Stimulated activated CD4-positive, alpha-beta T cell treated with anti-CD3 and anti-CD28 coated beads, Interleukin-1b, Interleukin-23, amount 100 ng/mL, for 4 hours (primary cell): ENCODE measurements around the gene CTDSPL.

Experiments used
- DNase-seq, 2 donors: peaks; one replicate each; pipeline ENCODE4 v3.0.0-alpha.2; 2020; ENCODE audit warnings: low read depth in 2 of 2

Gene CTDSPL

DNA sequence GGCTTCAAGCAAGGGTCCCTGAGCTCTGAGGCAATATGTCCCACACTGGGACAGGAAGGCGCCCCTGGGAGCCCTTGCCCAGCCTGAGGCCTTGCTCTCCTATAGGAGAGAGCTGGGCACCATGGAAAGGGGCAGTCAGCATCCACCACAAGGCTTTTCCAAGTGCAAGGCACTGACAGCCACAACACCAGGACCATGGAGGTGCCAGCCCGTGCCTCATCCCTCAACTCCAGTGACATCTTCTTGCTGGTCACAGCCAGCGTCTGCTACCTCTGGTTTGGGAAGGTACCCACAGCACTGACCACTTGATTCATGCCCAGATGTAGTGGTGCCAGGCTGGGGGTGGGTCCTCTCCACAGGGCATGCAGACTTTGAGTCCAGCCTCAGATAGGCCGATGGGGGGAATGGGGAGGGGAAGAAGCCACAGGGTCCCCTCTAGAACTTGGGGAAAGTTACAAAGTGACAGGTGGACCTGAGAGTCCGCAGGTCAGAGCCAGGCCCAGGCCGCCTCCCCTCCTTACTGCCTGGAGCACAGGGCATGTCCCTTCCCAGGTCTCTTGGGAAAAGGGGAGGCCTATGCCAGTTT, 140.7 kb downstream of the CTDSPL start:
- DNase-seq = no peak

DNA sequence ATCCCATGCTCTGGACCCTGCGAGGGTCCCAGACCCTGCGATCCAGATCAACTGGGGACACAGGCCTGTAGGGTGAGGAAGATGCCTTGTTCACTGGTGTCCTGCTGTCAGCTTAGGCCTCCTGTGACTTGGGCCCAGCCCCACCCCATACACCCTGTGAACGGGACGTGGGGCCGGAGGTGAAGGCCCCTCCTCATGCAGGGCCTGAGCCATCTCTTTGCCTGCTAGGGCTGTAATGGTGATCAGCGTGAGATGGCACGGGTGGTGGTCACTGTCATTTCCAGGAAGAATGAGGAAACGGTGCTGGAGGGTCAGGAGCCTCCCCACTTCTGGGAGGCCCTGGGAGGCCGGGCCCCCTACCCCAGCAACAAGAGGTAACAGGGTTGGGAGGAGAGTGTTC, 141.3 kb downstream of the CTDSPL start:
- no peak for DNase-seq

DNA sequence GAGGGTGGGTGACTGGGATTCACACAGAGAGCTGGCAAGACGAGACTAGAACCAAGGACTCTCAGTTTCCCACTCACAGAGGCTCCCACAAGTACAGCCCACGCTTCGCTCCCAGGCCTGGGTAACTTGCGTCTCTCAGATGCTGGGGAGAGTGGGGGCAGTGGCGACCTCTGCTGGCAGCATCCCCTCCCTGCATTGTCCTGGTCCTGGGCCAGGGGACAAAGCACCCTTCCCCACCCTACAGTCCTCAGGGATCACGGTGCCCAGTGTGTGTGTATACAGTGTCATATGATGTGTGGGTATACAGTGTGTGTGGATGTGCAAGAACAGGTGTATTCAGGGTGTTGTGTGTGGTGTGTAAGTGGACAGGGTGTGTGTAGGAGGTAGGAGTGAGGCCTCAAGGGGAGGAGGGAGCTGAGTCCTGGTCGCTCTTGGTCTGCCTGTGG, 141.7 kb downstream of the CTDSPL start:
- peak; percentile 50 to 54 for DNase-seq

DNA sequence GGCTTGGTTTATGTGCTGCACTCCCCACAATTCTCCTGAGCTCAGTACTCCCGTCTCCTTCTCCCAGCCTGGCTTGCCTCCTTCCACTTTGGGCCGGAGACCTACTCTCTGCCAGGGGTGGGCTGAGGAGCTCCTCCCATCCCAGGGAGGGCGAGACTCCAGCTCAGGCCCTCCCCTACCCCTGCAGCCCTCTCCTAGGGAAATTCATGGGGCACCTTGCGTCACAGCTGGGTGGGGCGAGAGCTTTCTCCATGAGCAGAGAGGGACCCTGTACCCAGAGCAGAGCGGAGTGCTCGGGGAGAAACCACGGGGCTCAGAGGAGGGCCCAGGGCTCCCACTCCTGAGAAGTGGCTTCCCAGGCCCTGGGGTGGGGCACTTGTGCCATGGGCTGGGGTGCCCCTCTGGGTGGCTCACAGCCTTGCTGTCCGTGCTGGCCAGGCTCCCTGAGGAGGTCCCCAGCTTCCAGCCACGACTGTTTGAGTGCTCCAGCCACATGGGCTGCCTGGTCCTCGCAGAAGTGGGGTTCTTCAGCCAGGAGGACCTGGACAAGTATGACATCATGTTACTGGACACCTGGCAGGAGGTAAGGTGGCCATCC, 142.2 kb downstream of the CTDSPL start:
- no peak for DNase-seq

DNA sequence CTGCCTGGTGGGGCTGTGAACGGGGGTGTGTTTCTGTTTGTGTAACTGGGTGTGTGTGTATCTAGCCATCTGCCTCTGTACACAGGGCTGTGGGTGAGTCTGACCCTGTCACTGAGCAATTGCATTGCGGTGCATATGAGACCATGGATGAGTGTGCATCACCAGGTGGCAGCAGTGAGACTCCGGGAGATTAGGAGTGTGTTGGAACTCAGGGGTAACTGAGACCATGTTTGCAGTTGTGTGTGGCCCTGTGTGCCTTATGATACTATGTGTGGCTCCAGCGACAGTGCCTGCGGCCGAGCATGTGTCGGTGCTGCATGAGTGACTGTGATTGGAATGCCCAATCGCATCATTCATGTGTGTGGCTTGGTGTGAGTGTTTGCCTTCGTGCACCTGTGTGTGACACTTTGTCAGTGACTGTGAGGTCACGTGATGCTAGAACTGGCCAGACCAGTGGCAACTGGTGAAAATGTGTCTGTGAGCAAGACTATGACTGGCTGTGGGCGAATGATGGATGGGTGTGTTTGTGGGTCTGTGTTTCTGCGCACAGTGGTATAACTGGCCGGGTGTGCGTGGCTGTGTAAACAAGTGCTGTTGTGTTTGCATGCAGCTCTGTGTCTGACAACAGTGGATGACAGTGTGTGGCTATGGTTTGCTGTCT, 142.9 kb downstream of the CTDSPL start:
- DNase-seq = peak; percentile 41 to 50

DNA sequence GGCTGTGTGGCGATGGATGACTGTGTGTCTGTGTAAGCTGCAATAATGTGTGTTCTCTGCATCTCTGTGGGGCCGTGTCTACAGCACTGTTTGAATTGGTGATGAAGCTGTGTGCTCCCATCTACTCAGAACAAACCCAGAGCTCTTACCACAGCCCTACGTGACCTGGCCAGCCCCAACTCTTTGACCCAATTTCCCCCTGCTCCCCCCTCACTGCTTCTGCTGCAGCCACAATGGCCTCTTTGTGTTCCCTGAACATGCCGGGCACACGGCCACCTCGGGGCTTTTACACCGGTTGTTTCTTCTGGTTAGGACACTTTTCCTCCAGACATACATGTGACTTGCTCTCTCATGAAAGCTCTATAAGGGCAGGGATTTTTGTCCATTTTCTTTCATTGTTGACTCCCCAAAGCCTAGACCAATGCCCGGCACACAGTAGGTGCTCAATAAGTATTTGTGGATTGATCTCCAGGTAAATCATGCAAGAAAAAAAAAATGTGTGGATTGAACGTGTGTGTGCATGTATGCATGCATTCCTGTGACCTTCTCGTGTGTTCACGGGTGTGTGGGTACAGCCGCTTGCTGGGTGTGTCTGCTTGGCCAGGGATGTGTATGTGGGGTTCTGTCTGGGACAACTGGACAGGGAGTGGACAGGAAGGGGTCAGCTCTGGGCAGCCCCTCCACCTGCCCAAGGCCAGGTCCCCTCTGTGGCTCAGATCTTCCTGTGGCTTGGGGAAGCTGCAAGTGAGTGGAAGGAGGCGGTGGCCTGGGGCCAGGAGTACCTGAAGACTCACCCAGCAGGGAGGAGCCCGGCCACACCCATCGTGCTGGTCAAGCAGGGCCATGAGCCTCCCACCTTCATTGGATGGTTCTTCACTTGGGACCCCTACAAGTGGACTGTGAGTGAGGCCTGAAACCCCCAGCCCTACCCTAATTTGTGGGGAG, 143.7 kb downstream of the CTDSPL start:
- DNase-seq = no peak

DNA sequence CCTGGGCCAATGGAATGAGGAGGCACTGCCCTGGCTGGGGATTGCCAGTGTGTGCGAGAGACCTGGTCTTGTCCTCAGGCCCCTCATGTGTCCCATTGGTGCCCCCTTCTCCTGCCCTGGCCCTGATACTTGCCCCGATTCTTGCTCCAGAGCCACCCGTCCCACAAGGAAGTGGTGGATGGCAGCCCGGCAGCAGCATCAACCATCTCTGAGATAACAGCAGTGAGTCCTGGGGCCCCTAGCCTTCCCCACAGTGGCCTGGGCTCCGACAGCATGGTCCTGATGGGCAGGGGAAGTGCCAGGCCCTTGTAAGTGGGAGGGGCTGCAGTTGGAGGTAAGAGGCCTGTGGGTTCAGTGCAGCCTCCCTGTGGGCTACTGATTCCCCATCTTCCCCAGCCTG, 144.4 kb downstream of the CTDSPL start:
- no peak for DNase-seq

DNA sequence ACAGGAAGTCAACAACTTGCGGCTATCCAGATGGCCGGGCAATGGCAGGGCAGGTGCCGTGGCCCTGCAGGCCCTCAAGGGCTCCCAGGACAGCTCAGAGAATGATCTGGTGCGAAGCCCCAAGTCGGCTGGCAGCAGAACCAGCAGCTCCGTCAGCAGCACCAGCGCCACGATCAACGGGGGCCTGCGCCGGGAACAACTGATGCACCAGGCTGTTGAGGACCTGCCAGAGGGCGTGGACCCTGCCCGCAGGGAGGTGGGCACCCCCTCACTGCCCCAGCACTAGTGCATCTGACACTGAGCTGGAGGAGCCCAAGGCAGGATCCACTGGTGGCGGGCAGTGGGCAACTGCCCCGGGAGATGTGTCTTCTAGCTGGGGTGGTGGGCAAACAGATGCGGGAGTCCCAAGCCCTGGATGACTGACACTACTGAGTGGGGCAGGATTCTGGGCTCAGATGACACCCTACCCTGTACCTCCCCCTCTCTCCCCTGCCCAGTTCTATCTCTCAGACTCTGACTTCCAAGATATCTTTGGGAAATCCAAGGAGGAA, 144.8 kb downstream of the CTDSPL start:
- DNase-seq = no peak

DNA sequence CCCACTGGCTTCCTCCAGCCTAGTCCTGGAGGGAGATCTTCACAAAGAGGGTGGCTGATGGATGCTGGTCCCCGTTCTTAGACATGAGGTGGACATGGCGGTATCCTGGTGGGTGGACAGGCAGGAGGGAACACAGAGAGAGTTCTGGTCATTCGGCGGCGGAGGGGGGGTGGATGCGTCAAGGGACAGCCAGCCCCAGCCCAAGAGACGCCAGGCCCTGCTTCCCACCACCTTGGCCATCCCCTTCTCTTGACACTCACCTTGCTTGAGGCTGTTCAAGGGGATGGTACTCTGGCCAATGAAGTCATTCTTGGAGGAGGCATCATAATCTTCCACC, 146.0 kb downstream of the CTDSPL start:
- no peak for DNase-seq

DNA sequence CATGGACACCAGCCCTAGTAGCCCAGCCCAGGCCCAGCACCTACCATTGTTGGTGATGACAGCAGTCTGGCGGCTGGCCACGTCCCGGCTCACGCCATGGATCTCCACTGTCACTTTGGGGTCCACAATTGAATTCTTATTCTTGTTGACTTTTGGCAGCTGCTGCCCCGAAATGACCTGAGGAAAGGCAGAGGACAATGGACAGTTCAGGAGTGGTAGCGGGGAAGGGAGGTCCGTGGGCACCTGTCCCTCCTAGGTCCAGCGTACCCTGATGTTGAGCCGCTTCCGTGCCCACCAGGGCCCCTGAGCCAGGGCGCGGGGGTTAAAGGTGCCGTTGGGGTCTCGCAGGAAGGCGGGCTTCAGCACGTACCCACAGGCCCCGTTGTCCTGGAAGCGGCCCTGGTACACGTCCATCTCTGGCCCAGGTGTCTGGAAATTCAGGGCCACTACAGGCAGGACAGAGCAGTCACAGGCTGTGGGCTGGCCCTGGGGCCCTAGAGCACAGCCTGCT, 146.6 kb downstream of the CTDSPL start:
- DNase-seq = no peak

DNA sequence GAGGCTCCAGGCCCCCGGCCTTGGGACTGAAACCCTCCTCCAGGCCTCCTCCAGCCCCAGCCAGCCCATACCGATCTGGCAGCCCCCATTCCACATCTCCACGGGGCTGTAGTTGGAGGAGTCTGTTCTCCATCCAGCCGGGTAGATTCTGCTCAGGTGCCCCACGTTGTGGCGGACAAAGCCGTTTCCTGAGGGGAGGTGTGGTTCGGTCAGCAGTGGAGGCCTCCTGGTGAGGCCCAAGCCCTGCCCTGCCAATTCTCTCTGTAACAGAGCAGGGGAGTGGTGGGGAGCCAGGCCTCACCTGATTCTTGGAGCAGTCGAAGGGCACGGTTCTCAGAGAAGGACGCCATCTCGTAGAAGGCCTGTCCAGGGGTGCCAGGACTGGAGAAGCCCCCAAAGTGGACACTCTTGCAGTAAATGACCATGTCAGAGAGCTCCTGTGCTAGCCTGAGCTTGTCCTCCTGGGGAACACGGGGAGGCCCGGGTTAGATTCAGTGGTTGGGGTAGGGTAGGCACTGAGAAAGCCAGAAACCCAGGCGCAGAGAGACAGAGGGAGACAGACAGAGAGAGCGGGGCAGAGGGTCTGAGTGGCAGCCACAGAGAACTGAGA, 147.4 kb downstream of the CTDSPL start:
- DNase-seq = no peak

DNA sequence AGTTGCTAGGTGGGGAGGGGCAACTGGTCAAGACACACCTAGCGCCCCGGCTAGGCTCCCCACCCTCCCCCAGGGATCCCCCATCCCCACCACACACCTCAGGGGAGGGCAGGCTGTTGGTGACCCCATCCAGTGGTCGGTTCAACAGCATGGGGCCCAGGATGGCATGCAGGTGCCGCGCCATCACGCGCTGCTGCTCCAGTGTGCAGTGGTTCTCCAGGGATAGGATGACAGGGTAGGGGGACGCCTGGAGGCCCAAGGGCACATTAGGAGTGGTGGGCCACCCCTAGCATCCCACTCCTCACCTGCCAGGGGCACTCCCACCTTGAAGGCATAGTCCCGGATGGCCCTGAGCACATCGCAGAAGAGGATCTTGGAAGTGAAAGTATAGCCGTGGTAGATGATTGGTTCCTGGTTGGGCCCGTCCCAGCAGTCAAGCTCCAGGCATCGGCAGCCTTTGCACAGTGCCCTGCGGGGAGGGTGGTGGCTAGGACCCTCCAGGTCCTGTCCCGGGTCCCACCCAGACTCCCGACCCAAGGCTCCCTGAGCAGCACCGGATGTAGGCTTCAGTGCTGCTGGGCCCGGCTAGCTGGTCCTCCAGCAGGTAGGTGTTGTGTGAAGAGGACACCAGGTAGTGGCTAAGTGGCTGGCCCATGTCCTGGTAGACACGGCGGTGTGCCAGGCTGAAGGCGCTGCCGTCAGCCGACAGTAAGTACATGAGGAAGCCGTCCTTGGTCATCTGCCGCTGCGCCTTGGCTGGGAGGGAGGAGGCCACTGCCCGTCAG, 148.3 kb downstream of the CTDSPL start:
- no peak for DNase-seq

DNA sequence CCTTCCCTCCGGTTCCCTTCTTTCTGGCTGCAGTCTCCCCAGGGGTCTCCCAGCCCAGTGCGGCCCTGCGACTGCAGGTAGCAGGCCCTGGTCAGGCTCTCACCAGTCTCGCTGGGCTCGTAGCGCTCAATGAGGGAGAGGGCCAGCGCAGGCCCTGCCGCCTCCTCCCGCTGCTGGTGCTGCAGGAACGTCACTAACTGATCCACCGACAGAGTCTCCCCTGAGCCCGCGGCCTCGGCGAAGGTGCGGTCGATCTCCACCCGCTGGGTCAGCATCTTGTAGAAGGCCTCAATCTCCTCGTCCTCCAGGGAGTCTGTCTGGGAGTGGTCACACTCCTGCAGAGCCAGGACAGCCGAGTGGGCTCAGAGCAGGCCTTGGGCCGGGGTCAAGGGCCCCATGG, 149.4 kb downstream of the CTDSPL start:
- DNase-seq = no peak

DNA sequence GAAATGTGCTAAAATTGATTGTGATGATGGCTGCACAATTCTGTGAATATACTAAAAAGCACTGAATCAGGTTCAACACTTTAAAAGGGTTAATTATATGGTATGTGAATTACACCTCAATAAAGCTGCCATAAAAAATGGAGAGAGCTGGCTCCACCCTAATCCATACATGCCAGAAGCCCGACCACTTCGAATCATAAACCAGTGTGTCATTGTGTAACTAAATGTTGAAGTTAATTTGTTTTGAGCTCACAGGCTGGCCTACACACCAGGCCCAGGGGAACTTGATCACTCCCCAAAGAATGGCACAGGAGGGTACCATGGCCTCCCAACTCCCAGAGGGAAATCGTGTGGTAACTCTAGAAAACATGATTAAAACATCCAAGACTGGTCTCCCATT, 153.8 kb downstream of the CTDSPL start:
- no peak for DNase-seq

DNA sequence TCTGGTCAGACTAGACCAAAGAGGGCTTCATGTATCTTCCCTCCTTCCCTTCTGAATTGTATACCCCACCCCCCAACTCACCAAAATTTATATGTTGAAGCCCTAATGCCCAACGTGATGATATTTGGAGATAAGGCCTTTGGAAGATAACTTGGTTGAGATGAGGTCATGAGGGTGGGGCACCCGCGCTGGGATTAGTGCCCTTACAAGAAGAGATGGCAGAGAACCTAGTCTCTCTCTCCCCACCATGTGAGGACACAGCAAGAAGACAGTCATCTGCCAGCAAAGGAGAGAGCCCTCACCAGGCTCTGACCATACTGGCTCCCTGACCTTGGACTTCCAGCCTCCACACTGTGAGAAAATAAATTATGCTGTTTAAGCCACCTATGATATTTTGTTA, 154.3 kb downstream of the CTDSPL start:
- DNase-seq = no peak

DNA sequence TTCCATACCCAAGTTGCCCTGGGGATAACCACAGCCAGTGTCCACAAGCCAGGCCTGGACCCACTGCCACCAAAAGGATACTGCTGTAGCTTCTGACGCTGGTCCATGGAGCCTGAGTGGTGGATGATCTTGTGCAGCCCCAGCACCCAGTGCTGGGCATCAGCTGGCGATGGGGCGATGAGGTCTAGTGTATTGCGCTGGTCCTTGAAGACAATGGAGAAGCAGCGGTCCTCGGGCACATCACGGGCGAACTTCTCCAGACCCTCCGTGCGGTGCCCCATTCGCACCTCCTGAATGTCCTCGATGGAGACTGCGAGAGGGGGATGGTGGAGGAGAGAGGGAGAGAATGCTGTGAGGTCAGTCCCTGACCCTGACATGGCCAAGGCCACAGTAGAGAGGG, 154.7 kb downstream of the CTDSPL start:
- DNase-seq = no peak

DNA sequence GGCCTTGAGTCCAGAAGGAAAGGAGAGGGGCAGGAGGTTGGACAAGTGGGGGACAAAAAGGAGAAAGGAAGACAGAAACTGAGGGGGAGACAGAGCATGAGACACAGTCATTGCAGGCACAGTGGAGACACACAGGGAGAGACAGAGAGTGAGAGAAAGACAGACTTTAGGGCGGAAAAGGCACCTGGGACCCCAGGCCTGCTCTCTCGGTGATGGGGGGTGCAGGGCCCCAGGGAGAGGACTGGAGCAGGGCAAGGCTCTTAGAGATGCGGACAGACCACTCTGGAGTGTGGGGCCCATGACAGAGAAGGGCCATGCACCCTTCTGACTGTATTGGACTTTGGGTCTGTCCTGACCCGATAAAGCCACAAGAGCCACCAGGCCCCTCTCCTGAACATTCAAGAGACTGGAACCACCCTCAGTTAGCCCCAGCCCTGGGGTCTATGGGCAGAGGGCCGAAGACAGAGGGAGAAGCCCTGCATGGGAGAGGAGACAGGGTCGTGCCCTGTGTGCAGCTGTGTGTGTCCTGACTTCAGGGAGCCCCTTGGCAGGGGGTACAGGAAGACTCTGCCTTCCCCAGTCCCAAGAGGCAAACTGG, 155.3 kb downstream of the CTDSPL start:
- DNase-seq = no peak

DNA sequence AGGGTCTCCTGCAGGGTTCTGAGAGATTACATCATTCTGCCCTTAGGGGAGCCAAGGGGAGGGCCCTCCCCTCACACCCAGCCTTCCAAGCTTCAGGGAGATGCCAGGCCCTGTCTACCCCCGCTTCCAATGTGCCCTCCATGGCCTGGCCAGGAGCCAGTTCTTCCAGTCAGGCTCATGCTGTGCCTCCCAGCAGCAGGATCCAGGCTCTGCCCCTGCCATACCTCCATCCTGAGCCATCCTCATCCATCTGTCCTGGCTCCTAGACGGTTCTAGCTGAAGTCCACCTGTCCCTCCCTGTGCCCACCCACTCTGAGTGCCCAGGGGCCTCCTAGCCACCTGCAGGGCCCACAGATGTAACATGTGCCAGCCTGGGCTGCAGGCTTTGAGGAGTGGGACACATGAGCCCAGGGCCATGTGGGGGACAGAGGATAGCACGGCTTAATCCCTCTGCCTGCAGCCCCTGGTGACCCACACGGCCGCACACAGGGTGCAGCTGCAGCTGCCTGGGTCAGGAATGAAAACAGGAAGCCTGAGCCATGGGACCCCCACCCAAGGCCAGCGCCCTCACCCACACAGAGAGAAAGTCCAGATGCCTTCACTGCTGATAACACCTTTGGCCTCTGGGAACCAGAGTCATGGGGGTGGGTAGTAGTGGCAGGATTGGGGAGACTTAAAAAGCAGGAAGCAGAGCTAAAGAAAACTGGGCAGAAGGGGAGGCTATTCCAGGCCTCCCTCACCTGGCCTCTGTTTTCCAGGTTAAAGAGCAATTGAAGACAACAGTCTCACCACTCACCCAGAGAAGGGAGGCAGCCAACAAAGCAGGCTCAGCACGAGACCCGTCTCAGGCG, 156.0 kb downstream of the CTDSPL start:
- DNase-seq = no peak
